GM12864 (cell line): ENCODE data around the gene SPAAR.

Experiments used
- DNase-seq: peaks from one replicate; pipeline ENCODE4 v3.0.0-alpha.2; 2011; ENCODE audit warnings: low read depth
- H3K4me3 ChIP-seq: 2 replicates; pipeline ENCODE4 v1.5.1; 2011; ENCODE audit warnings: mild to moderate bottlenecking, low read depth, low read length, control low read depth
- CTCF ChIP-seq: IDR thresholded peaks from 2 replicates; pipeline ENCODE4 v1.5.1; 2011; ENCODE audit warnings: low read depth, mild to moderate bottlenecking, moderate library complexity, low read length, control low read depth, inconsistent platforms; ENCODE audit errors: missing control alignments

Gene SPAAR

GRCh38 chr9:35909274-35909673 lies at the start of gene SPAAR:
Gene SPAAR, plus strand, starts transcription at chr9:35909490. Its CDS starts 974 bp downstream, at chr9:35910464.
- TF ChIP-seq CTCF, result no peak
- H3K4me3 ChIP-seq, result no peak within 1 kb of the TSS
- no peak for DNase-seq

GRCh38 chr9:35859990-35860339 lies 49.3 kb upstream of the SPAAR start:
- no peak for DNase-seq
- H3K4me3 ChIP-seq, result no peak overlapping the region
- no peak for TF ChIP-seq CTCF

GRCh38 chr9:35861161-35861897 lies 48.0 kb upstream of the SPAAR start:
- no peak for DNase-seq
- H3K4me3 ChIP-seq, result no peak overlapping the region
- TF ChIP-seq CTCF, result no peak

- no peak overlapping the region for H3K4me3 ChIP-seq
- TF ChIP-seq CTCF, result no peak
- DNase-seq, result no peak
These were observed 47.0 kb upstream of the SPAAR start for GRCh38 chr9:35862328-35862727.

- DNase-seq, result no peak
- no peak for TF ChIP-seq CTCF
- H3K4me3 ChIP-seq, result no peak overlapping the region
These were observed 45.7 kb upstream of the SPAAR start for GRCh38 chr9:35863583-35863982.

GRCh38 chr9:35864695-35865255 lies 44.5 kb upstream of the SPAAR start:
- DNase-seq, result no peak
- no peak for TF ChIP-seq CTCF
- no peak overlapping the region for H3K4me3 ChIP-seq

- no peak overlapping the region for H3K4me3 ChIP-seq
- no peak for TF ChIP-seq CTCF
- DNase-seq, result no peak
These were observed 41.8 kb upstream of the SPAAR start for GRCh38 chr9:35867538-35867937.
